H1 (cell line): ENCODE results near the gene IL21R. TPM values are rescaled to one million over a fixed set of nuclear protein-coding genes. Genes with fewer than 3 reads are reported as not detected.

ENCODE experiments used
- CTCF ChIA-PET: fragments of 300-600 bp; sonication (Branson Sonifier 250); formaldehyde crosslinking; loops from one replicate; lab custom pipeline; 2021; ENCODE audit not compliant: partially characterized antibody; lab: Charles Lee
- POLR2A ChIA-PET: fragments of 300-600 bp; sonication (Branson Sonifier 250); formaldehyde crosslinking; loops from one replicate; lab custom pipeline; 2021; ENCODE audit warnings: inconsistent platforms; ENCODE audit not compliant: partially characterized antibody; lab: Charles Lee
- DNase-seq, 2 experiments: peaks; one replicate each; pipeline versions ENCODE4 v3.0.0 to v3.0.0-alpha.2; 2010 to 2022; ENCODE audit warnings: low spot score in 2 of 2, low read depth in 1 of 2, mixed read lengths in 1 of 2
- FAIRE-seq: peaks from 2 replicates; lab custom pipeline; 2011; peaks lifted over from hg19 to GRCh38; lab: Jason Lieb, UNC
- H2AFZ ChIP-seq: 2 replicates; pipeline ENCODE4 v1.8.1; 2012; ENCODE audit warnings: low read length, inconsistent platforms
- H2AK5ac ChIP-seq: 2 replicates; pipeline ENCODE4 v1.6.1; 2013; ENCODE audit warnings: low read depth, low read length
- H2BK120ac ChIP-seq: replicated peaks from 2 replicates; pipeline ENCODE3; 2013; ENCODE audit warnings: low read depth, low read length, inconsistent platforms
- H2BK12ac ChIP-seq: 2 replicates; pipeline ENCODE4 v1.6.1; 2013; ENCODE audit warnings: low read depth, low read length
- H2BK15ac ChIP-seq: 2 replicates; pipeline ENCODE4 v1.6.1; 2013; ENCODE audit warnings: low read length
- H2BK20ac ChIP-seq: 2 replicates; pipeline ENCODE4 v1.6.1; 2013; ENCODE audit warnings: low read length
- H2BK5ac ChIP-seq: 2 replicates; pipeline ENCODE4 v1.6.1; 2013; ENCODE audit warnings: low read depth, low read length
- H3K14ac ChIP-seq: 2 replicates; pipeline ENCODE4 v1.6.1; 2013; ENCODE audit warnings: inconsistent platforms; ENCODE audit not compliant: insufficient read length
- H3K18ac ChIP-seq: 2 replicates; pipeline ENCODE4 v1.6.1; 2013; ENCODE audit warnings: low read length; ENCODE audit errors: extremely low read depth
- H3K23ac ChIP-seq: 2 replicates; pipeline ENCODE4 v1.6.1; 2013; ENCODE audit warnings: inconsistent platforms; ENCODE audit not compliant: insufficient read length
- H3K23me2 ChIP-seq: 2 replicates; pipeline ENCODE4 v1.6.1; 2013; ENCODE audit warnings: low read depth, low read length
- H3K27ac ChIP-seq: 2 replicates; pipeline ENCODE4 v1.6.1; 2011; ENCODE audit warnings: low read depth, low read length, inconsistent platforms
- H3K27me3 ChIP-seq, 4 experiments: replicated peaks in 1 of 4; 1 replicate in 1 of 4; 2 replicates in 3 of 4; pipeline versions ENCODE4 v1.6.1 to v1.8.1; 2011 to 2013; ENCODE audit warnings: low read length in 3 of 4, mild to moderate bottlenecking in 3 of 4, inconsistent platforms in 2 of 4, mixed read lengths in 2 of 4, moderate library complexity in 1 of 4; ENCODE audit not compliant: control insufficient read depth in 3 of 4, insufficient read depth in 3 of 4; ENCODE audit errors: extremely low read depth in 1 of 4
- H3K36me3 ChIP-seq, 4 experiments: 2 replicates each; pipeline versions ENCODE4 v1.6.1 to v1.8.1; 2011 to 2013; ENCODE audit warnings: mild to moderate bottlenecking in 4 of 4, low read length in 3 of 4, moderate library complexity in 2 of 4, control low read depth in 1 of 4, inconsistent platforms in 1 of 4; ENCODE audit not compliant: insufficient read depth in 4 of 4, control insufficient read depth in 2 of 4
- H3K4ac ChIP-seq: replicated peaks from 2 replicates; pipeline ENCODE3; 2013; ENCODE audit warnings: low read length, low read depth, mixed read lengths, inconsistent platforms; ENCODE audit not compliant: insufficient read length
- H3K4me1 ChIP-seq, 4 experiments: replicated peaks in 1 of 4; 1 replicate in 1 of 4; 2 replicates in 3 of 4; pipeline versions ENCODE4 v1.6.1 to v1.8.1; 2011 to 2013; ENCODE audit warnings: low read length in 3 of 4, inconsistent platforms in 2 of 4, mixed read lengths in 1 of 4; ENCODE audit not compliant: insufficient read depth in 4 of 4, control insufficient read depth in 3 of 4
- H3K4me2 ChIP-seq, 2 experiments: 2 replicates each; pipeline versions ENCODE4 v1.6.1 to v1.8.1; 2011 to 2013; ENCODE audit warnings: low read depth in 2 of 2, low read length in 2 of 2, control low read depth in 1 of 2, inconsistent platforms in 1 of 2, mild to moderate bottlenecking in 1 of 2; ENCODE audit not compliant: insufficient read depth in 1 of 2
- H3K4me3 ChIP-seq, 4 experiments: fragments of 200-600, 300-600 bp in 1 of 4; sonication (generic), shearing (Covaris generic), sonication (Bioruptor Twin) in 1 of 4; 2 replicates each; pipeline versions ENCODE4 v1.5.1 to v1.8.1; 2011 to 2016; ENCODE audit warnings: low read length in 4 of 4, low read depth in 3 of 4, control low read depth in 2 of 4, inconsistent platforms in 2 of 4, mild to moderate bottlenecking in 2 of 4, mixed read lengths in 1 of 4, moderate library complexity in 1 of 4; ENCODE audit not compliant: insufficient read depth in 2 of 4; ENCODE audit errors: extremely low read depth in 1 of 4
- H3K56ac ChIP-seq: replicated peaks from 2 replicates; pipeline ENCODE3; 2013; ENCODE audit warnings: low read depth, mild to moderate bottlenecking, mixed read lengths, low read length, inconsistent platforms; ENCODE audit not compliant: insufficient read length
- H3K79me1 ChIP-seq: 2 replicates; pipeline ENCODE4 v1.6.1; 2013; ENCODE audit warnings: low read depth, low read length, control low read depth
- H3K79me2 ChIP-seq, 2 experiments: 2 replicates each; pipeline versions ENCODE4 v1.6.1 to v1.8.1; 2012 to 2013; ENCODE audit warnings: low read length in 2 of 2, mild to moderate bottlenecking in 2 of 2, inconsistent platforms in 1 of 2; ENCODE audit not compliant: insufficient read depth in 2 of 2, control insufficient read depth in 1 of 2
- H3K9ac ChIP-seq, 4 experiments: replicated peaks in 1 of 4; 1 replicate in 1 of 4; 2 replicates in 3 of 4; pipeline versions ENCODE4 v1.6.1 to v1.8.1; 2011 to 2013; ENCODE audit warnings: low read depth in 3 of 4, low read length in 3 of 4, control low read depth in 2 of 4, mild to moderate bottlenecking in 2 of 4, moderate library complexity in 2 of 4, inconsistent platforms in 1 of 4; ENCODE audit errors: extremely low read depth in 1 of 4
- H3K9me3 ChIP-seq, 2 experiments: 2 replicates each; pipeline versions ENCODE4 v1.6.1 to v1.8.1; 2012 to 2013; ENCODE audit warnings: mild to moderate bottlenecking in 2 of 2, moderate library complexity in 2 of 2, control low read depth in 1 of 2, inconsistent platforms in 1 of 2, low read depth in 1 of 2, low read length in 1 of 2, mixed read lengths in 1 of 2; ENCODE audit not compliant: insufficient read depth in 2 of 2
- H4K20me1 ChIP-seq, 2 experiments: replicated peaks in 1 of 2; 2 replicates each; pipeline versions ENCODE3 to v1.8.1; 2011 to 2013; ENCODE audit warnings: inconsistent platforms in 2 of 2, low read length in 2 of 2, mild to moderate bottlenecking in 1 of 2; ENCODE audit not compliant: insufficient read depth in 2 of 2, control insufficient read depth in 1 of 2
- H4K5ac ChIP-seq: 2 replicates; pipeline ENCODE4 v1.6.1; 2013; ENCODE audit warnings: low read length, low read depth, mixed read lengths, inconsistent platforms; ENCODE audit not compliant: insufficient read length
- H4K8ac ChIP-seq: 2 replicates; pipeline ENCODE4 v1.8.0; 2013; ENCODE audit warnings: mild to moderate bottlenecking, moderate library complexity, low read length, inconsistent platforms; ENCODE audit not compliant: insufficient read depth; ENCODE audit errors: extremely low read depth
- H4K91ac ChIP-seq: replicated peaks from 2 replicates; pipeline ENCODE3; 2013; ENCODE audit warnings: low read length, mixed read lengths, inconsistent platforms; ENCODE audit not compliant: insufficient read length
- ATF2 ChIP-seq: IDR thresholded peaks from 2 replicates; pipeline ENCODE4 v1.6.1; 2012; ENCODE audit warnings: low read length, inconsistent platforms
- CBX5 ChIP-seq: fragments of 300-800, 300-1000 bp; sonication (generic); IDR thresholded peaks from 2 replicates; pipeline ENCODE4 v1.7.1; 2016; ENCODE audit warnings: antibody characterized with exemption, low read length, low read depth
- E2F6 ChIP-seq: IDR thresholded peaks from 2 replicates; pipeline ENCODE4 v1.6.1; 2012; ENCODE audit warnings: inconsistent platforms
- HDAC6 ChIP-seq: IDR thresholded peaks from one replicate; pipeline ENCODE4 v1.7.1; 2012; ENCODE audit warnings: low read depth, mild to moderate bottlenecking, inconsistent platforms, low read length, moderate library complexity
- KDM1A ChIP-seq: fragments of 200-600, 300-600 bp; sonication (generic); IDR thresholded peaks from 2 replicates; pipeline ENCODE4 v1.7.1; 2016; ENCODE audit warnings: mild to moderate bottlenecking, low read length, borderline replicate concordance
- MAFK ChIP-seq: IDR thresholded peaks from 2 replicates; pipeline ENCODE4 v1.6.1; 2012; ENCODE audit warnings: low read depth, mild to moderate bottlenecking, improper control_type of control experiment, low read length
- NRF1 ChIP-seq: IDR thresholded peaks from 2 replicates; pipeline ENCODE4 v1.6.1; 2011; ENCODE audit warnings: mild to moderate bottlenecking, low read depth, low read length, improper control_type of control experiment
- TAF1 ChIP-seq: IDR thresholded peaks from 2 replicates; pipeline ENCODE4 v1.6.1; 2011; ENCODE audit warnings: mild to moderate bottlenecking, low read depth, low read length
- WGBS, 2 experiments: shearing (Covaris generic) in 1 of 2; methylation state at CpG; one replicate each; pipeline versions ENCODE4 v1.1.6 to v1.1.7; 2013 to 2015; ENCODE audit warnings: low lambda C conversion rate in 2 of 2, mixed read lengths in 2 of 2, inconsistent platforms in 1 of 2, low coverage in 1 of 2, missing lambda C conversion rate in 1 of 2; ENCODE audit not compliant: insufficient replicate concordance in 2 of 2, insufficient coverage in 1 of 2, insufficient read length in 1 of 2; ENCODE audit errors: extremely low coverage in 1 of 2, missing lambda C conversion rate in 1 of 2; 5-methylcytosine and 5-hydroxymethylcytosine counted together
- polyA plus RNA-seq, 7 experiments: library from polyadenylated mRNA; depleted of rRNA in 3 of 7; stranded (reverse) in 5 of 7; unstranded in 2 of 7; fragments of >200 nt in 5 of 7; fragments of 200-250 nt in 2 of 7; gene quantifications; 1 replicate in 5 of 7; 2 replicates in 1 of 7; 4 replicates in 1 of 7; pipeline versions ENCODE4 v1.2.1 to v1.2.3, GENCODE V29; 2011 to 2013; ENCODE audit warnings: missing spikeins in 2 of 7, mixed read lengths in 2 of 7
- total RNA-seq: library from RNA; stranded (reverse); fragmentation: NEBNext Ultra II Directional; extraction: Animal tissue kit (Norgen Biotek cat#: 25700); gene quantifications from 2 replicates; pipeline ENCODE4 v1.2.1, GENCODE V29; 2021
- TF ChIP-seq, protein P1 (sequence below): IDR thresholded peaks from 2 replicates; pipeline ENCODE4 v1.6.1; 2012; ENCODE audit warnings: inconsistent platforms

IL21R gene
- total and polyA plus RNA-seq, 2 of the 8 experiments (the other 6 are each of a cell fraction or from before 2014, with no cell fraction given), result 0.34 to 0.70 TPM

DNA sequence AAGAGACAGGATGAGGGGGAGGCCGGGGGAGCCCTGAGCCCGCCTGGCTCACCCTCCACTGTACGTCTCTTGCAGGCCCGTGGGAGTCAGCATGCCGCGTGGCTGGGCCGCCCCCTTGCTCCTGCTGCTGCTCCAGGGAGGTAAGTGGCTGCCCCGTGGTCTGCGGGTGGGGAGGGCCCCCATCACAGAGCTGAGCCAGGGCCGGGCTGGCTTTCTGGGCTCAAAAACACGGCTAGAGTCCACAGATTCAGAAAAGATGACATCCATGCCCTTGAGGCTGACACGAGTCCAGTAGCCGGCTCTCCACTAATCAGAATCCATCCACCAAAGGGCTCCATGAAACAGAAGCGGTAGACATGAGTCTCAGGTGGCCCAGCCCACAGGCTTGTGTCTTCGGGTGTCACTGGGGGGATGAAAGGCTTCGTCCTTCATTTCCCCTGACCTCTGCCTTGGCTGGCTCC is 28.0 kb downstream of the IL21R start:
- H2BK20ac ChIP-seq, result no peak overlapping the region
- no peaks in the 10 kb centered on the region for H3K79me1 ChIP-seq
- H3K27ac ChIP-seq, result no peak overlapping the region
- H3K36me3 ChIP-seq, result no peaks in the 10 kb centered on the region
- TF ChIP-seq ATF2 (no peak), KDM1A (no peak), E2F6 (no peak), NRF1 (no peak), MAFK (no peak), TAF1 (no peak), CBX5 (no peak), HDAC6 (no peak)
- TF ChIP-seq, protein P1, sequence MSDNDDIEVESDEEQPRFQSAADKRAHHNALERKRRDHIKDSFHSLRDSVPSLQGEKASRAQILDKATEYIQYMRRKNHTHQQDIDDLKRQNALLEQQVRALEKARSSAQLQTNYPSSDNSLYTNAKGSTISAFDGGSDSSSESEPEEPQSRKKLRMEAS, result no peak
- no peak overlapping the region for H3K14ac ChIP-seq
- H3K79me2 ChIP-seq, result no peaks in the 10 kb centered on the region
- CTCF ChIA-PET, result interaction anchor here (1.0 kb wide), 1 partner anchor 206 kb away, joined by 3 read pairs; no protein-coding TSS in a partner anchor
- no peak overlapping the region for H3K56ac ChIP-seq
- no peak overlapping the region for H2AFZ ChIP-seq
- H2BK12ac ChIP-seq, result no peak overlapping the region
- H4K8ac ChIP-seq, result peak overlapping the region; percentile 51
- no peak overlapping the region for H3K9ac ChIP-seq
- H3K4me1 ChIP-seq, result no peaks in the 10 kb centered on the region
- no peak overlapping the region for H3K18ac ChIP-seq
- H3K4me3 ChIP-seq, result no peak overlapping the region
- no peak overlapping the region for H2AK5ac ChIP-seq
- H2BK120ac ChIP-seq, result no peak overlapping the region
- FAIRE-seq (no peak), DNase-seq (peak in 1 of 2 experiments; percentile 30)
- no peaks in the 10 kb centered on the region for H3K23me2 ChIP-seq
- H4K5ac ChIP-seq, result no peak overlapping the region
- 93% methylated on average over 14 of the region's 16 CpGs; no CpG with 5 or more reads in 1 of the 2 experiments for WGBS, 2 experiments
- no peak overlapping the region for H4K91ac ChIP-seq
- POLR2A ChIA-PET, result no interaction called here
- H3K9me3 ChIP-seq, result 0 out of 4 replicates have a peak, but pooled peaks cover 0 to 2% of the 10 kb centered on the region in 2 experiments
- H2BK5ac ChIP-seq, result no peak overlapping the region
- H3K23ac ChIP-seq, result no peak overlapping the region
- no peak overlapping the region for H3K4ac ChIP-seq
- H4K20me1 ChIP-seq, result no peaks in the 10 kb centered on the region
- no peak overlapping the region for H3K4me2 ChIP-seq
- H2BK15ac ChIP-seq, result no peak overlapping the region
- H3K27me3 ChIP-seq, result no peaks in the 10 kb centered on the region
